ENCODE measurements around the gene GNB1L.

GRCh38 chr22:19864538-19865106, 9.9 kb upstream of the GNB1L start:
- TF ChIP-seq CREB5 (CRISPR knock-in tag; IDR thresholded peaks at IDR 0.05; ENCODE audit: low read depth) (no peak), ZFP3 (CRISPR knock-in tag; IDR thresholded peaks at IDR 0.05) (no peak), PATZ1 (CRISPR knock-in tag; IDR thresholded peaks at IDR 0.05; ENCODE audit: borderline replicate concordance) (no peak), RARB (CRISPR knock-in tag; IDR thresholded peaks at IDR 0.05) (no peak), ESRRG (CRISPR knock-in tag; IDR thresholded peaks at IDR 0.05) (no peak), ZFP30 (CRISPR knock-in tag; IDR thresholded peaks at IDR 0.05) (no peak)

All from SK-N-SH treated with all-trans-retinoic acid at 6 μM for 48 hours (cell line).